Astrocyte (in vitro differentiated cells and primary cell): ENCODE results near the gene LYRM4. TPM values are rescaled to one million over a fixed set of nuclear protein-coding genes. Genes with fewer than 3 reads are reported as not detected.

ENCODE experiments used
- DNase-seq: peaks from one replicate; pipeline ENCODE4 v3.0.0-alpha.2; 2010; ENCODE audit warnings: low read depth
- FAIRE-seq: peaks from 2 replicates; lab custom pipeline; 2011; peaks lifted over from hg19 to GRCh38; lab: Jason Lieb, UNC
- H2AFZ ChIP-seq: 2 replicates; pipeline ENCODE4 v1.6.0; 2012; ENCODE audit warnings: low read depth, low read length, inconsistent platforms
- H3K27ac ChIP-seq: 2 replicates; pipeline ENCODE4 v1.5.1; 2011; ENCODE audit warnings: low read depth, low read length, inconsistent platforms
- H3K27me3 ChIP-seq: 2 replicates; pipeline ENCODE4 v1.6.0; 2011; ENCODE audit warnings: low read length, inconsistent platforms; ENCODE audit not compliant: insufficient read depth
- H3K36me3 ChIP-seq: 2 replicates; pipeline ENCODE4 v1.5.1; 2011; ENCODE audit warnings: low read length, inconsistent platforms; ENCODE audit not compliant: insufficient read depth
- H3K4me1 ChIP-seq: 2 replicates; pipeline ENCODE4 v1.5.1; 2011; ENCODE audit warnings: low read length, inconsistent platforms; ENCODE audit not compliant: insufficient read depth
- H3K4me2 ChIP-seq: 2 replicates; pipeline ENCODE4 v1.6.0; 2012; ENCODE audit warnings: low read length, inconsistent platforms
- H3K4me3 ChIP-seq: 2 replicates; pipeline ENCODE4 v1.5.1; 2011; ENCODE audit warnings: low read depth, mild to moderate bottlenecking, low read length, inconsistent platforms; ENCODE audit not compliant: insufficient read depth
- H3K79me2 ChIP-seq: 2 replicates; pipeline ENCODE4 v1.6.0; 2012; ENCODE audit warnings: mild to moderate bottlenecking, low read length, inconsistent platforms; ENCODE audit not compliant: insufficient read depth
- H3K9ac ChIP-seq: 2 replicates; pipeline ENCODE4 v1.6.0; 2012; ENCODE audit warnings: mild to moderate bottlenecking, low read length, inconsistent platforms
- H3K9me3 ChIP-seq: 2 replicates; pipeline ENCODE4 v1.5.1; 2012; ENCODE audit warnings: low read depth, mild to moderate bottlenecking, low read length, inconsistent platforms; ENCODE audit not compliant: insufficient read depth
- H4K20me1 ChIP-seq: 2 replicates; pipeline ENCODE4 v1.6.0; 2012; ENCODE audit warnings: low read length, inconsistent platforms; ENCODE audit not compliant: insufficient read depth
- H3K27ac Mint-ChIP-seq: one replicate; pipeline ENCODE4 v1.8.0; 2021; ENCODE audit warnings: mild to moderate bottlenecking, mixed read lengths; ENCODE audit not compliant: unreplicated experiment
- H3K27me3 Mint-ChIP-seq: one replicate; pipeline ENCODE4 v1.8.0; 2021; ENCODE audit warnings: low read depth, mixed read lengths; ENCODE audit not compliant: unreplicated experiment
- H3K36me3 Mint-ChIP-seq: one replicate; pipeline ENCODE4 v1.8.0; 2021; ENCODE audit warnings: low read depth, mixed read lengths; ENCODE audit not compliant: unreplicated experiment
- H3K4me1 Mint-ChIP-seq: one replicate; pipeline ENCODE4 v1.8.0; 2021; ENCODE audit warnings: low read depth, mixed read lengths; ENCODE audit not compliant: unreplicated experiment
- H3K4me3 Mint-ChIP-seq: one replicate; pipeline ENCODE4 v1.8.0; 2021; ENCODE audit warnings: mild to moderate bottlenecking, moderate library complexity, mixed read lengths; ENCODE audit not compliant: unreplicated experiment
- H3K9me3 Mint-ChIP-seq: one replicate; pipeline ENCODE4 v1.8.0; 2021; ENCODE audit warnings: mild to moderate bottlenecking, mixed read lengths; ENCODE audit not compliant: unreplicated experiment
- CTCF ChIP-seq: IDR thresholded peaks from 2 replicates; pipeline ENCODE4 v1.5.1; 2011; ENCODE audit warnings: low read depth, mild to moderate bottlenecking, inconsistent platforms, low read length, moderate library complexity; ENCODE audit not compliant: insufficient read depth
- EZH2 ChIP-seq: IDR thresholded peaks from 2 replicates; pipeline ENCODE4 v1.6.1; 2012; ENCODE audit warnings: mild to moderate bottlenecking, low read length, inconsistent platforms; ENCODE audit not compliant: insufficient read depth
- total RNA-seq: library from RNA; stranded (reverse); gene quantifications from 2 replicates; pipeline ENCODE4 v1.2.1, GENCODE V29; 2021

The LYRM4 gene
- total RNA-seq, 1 donor from 2014 or later: 39.1 TPM

DNA sequence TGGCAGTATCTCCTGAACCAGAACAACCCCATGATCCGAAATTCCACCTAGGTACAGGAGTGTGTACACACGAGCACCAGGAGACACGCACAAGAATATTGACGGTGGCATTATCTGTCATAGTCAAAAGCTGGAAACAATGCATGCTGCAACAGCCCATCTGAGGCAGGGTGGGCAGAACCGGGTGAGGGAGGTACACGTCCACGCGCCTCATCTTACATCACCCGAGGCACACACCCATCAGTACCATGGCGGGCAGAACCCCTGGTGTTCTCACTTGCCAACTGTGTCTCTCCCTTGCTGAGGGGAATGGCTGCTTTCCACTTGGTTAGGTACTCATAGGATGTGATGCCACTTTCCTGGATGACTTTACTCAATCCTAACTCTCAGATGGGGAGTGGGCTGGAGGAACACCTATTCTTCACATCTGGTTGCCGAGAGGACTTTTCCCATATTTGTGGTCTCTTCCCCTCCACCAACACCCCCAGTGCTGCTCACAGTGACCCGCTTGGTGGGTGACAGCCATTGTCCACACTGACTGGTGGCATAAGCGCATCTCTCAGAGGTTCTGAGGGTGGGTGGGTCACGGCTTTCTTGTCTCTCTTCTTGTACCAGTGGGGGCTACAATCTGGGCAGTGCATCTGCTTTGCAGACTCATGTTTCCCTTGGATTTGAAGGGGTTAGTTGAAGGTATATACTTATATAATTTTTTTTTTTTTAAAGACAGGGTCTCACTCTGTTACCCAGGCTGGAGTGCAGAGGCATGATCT is 162.1 kb downstream of the LYRM4 start:
- H3K9me3 Mint-ChIP-seq: peaks cover 8% of the 10 kb centered on the region
- Histone ChIP-seq H3K79me2 (no peaks in the 10 kb centered on the region), H3K9ac (no peak overlapping the region), H3K27ac (no peak overlapping the region), H3K9me3 (no peaks in the 10 kb centered on the region), H4K20me1 (peaks cover 6% of the 10 kb centered on the region), H3K36me3 (no peaks in the 10 kb centered on the region), H3K4me1 (peaks cover 10% of the 10 kb centered on the region), H3K4me3 (no peak overlapping the region), H3K4me2 (no peak overlapping the region), H2AFZ (no peak overlapping the region), H3K27me3 (peaks cover 12% of the 10 kb centered on the region)
- H3K27me3 Mint-ChIP-seq: peaks cover 7% of the 10 kb centered on the region
- TF ChIP-seq CTCF (no peak), EZH2 (no peak)
- peaks cover 9% of the 10 kb centered on the region for H3K4me1 Mint-ChIP-seq
- no peak overlapping the region for H3K27ac Mint-ChIP-seq
- DNase-seq: no peak
- peaks cover 7% of the 10 kb centered on the region for H3K36me3 Mint-ChIP-seq
- H3K4me3 Mint-ChIP-seq: no peak overlapping the region
- no peak for FAIRE-seq

GRCh38 chr6:5096482-5096881 is 164.3 kb downstream of the LYRM4 start:
- Histone ChIP-seq H3K9me3 (no peaks in the 10 kb centered on the region), H4K20me1 (peaks cover 7% of the 10 kb centered on the region), H3K36me3 (no peaks in the 10 kb centered on the region), H3K27ac (no peak overlapping the region), H2AFZ (no peak overlapping the region), H3K4me3 (no peak overlapping the region), H3K4me2 (no peak overlapping the region), H3K9ac (no peak overlapping the region), H3K79me2 (no peaks in the 10 kb centered on the region), H3K27me3 (peaks cover 27% of the 10 kb centered on the region), H3K4me1 (peaks cover 10% of the 10 kb centered on the region)
- H3K27me3 Mint-ChIP-seq: peaks cover 13% of the 10 kb centered on the region
- peaks cover 9% of the 10 kb centered on the region for H3K4me1 Mint-ChIP-seq
- peaks cover 7% of the 10 kb centered on the region for H3K36me3 Mint-ChIP-seq
- H3K9me3 Mint-ChIP-seq: peaks cover 8% of the 10 kb centered on the region
- no peak overlapping the region for H3K27ac Mint-ChIP-seq
- FAIRE-seq (no peak), DNase-seq (no peak)
- TF ChIP-seq CTCF (no peak), EZH2 (no peak)
- H3K4me3 Mint-ChIP-seq: no peak overlapping the region

DNA sequence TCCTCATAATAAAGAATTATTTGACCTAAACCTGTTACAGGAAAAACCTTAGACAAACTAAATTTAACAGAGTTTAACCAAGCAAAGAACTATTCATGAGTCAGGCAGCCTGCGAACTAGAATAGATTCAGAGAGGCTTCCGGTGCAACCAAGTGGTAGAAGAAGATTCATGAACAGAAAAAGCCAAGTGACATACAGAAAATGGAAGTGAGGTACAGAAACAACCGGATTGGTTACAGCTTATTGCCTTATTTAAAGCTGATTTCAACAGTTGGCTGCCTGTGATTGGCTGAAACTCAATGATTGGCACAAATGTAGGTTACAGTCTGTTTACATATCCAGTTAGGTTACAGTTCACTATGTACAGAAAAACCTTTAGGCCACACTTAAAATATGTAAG is 165.5 kb downstream of the LYRM4 start:
- peaks cover 10% of the 10 kb centered on the region for H3K4me1 ChIP-seq
- no peaks in the 10 kb centered on the region for H3K79me2 ChIP-seq
- H3K4me3 ChIP-seq: no peak overlapping the region
- peak overlapping the region; percentile 67 for H3K4me2 ChIP-seq
- peak; percentile 73 for DNase-seq
- no peak for TF ChIP-seq CTCF
- no peak for TF ChIP-seq EZH2
- no peak for FAIRE-seq
- Mint-ChIP-seq H3K27ac (no peak overlapping the region), H3K27me3 (peaks cover 21% of the 10 kb centered on the region), H3K4me3 (no peak overlapping the region), H3K36me3 (peaks cover 2% of the 10 kb centered on the region), H3K9me3 (peaks cover 6% of the 10 kb centered on the region), H3K4me1 (peaks cover 9% of the 10 kb centered on the region)
- peaks cover 7% of the 10 kb centered on the region for H4K20me1 ChIP-seq
- no peaks in the 10 kb centered on the region for H3K9me3 ChIP-seq
- no peak overlapping the region for H3K9ac ChIP-seq
- H3K27ac ChIP-seq: no peak overlapping the region
- H3K27me3 ChIP-seq: peaks cover 36% of the 10 kb centered on the region
- no peaks in the 10 kb centered on the region for H3K36me3 ChIP-seq
- no peak overlapping the region for H2AFZ ChIP-seq
